ENCODE measurements around the gene SLCO4C1. TPM values are rescaled to one million over a fixed set of nuclear protein-coding genes. Genes with fewer than 3 reads are reported as not detected.
"Not testable (repeated sequence)": the region's sequence is repeated elsewhere in the genome, so short reads cannot be mapped to it uniquely, and the experiment has no call there.

Gene SLCO4C1
- under 1 TPM; 0.22 to 0.79 TPM for total RNA-seq

- peak; percentile 95 to 97 for ATAC-seq (replicated peaks in 1 of 2)
- H3K27ac Mint-ChIP-seq = peak within 1 kb of the TSS; percentile 14
Measured at GRCh38 chr5:102296178-102296817, at the start of gene SLCO4C1. TSS of gene SLCO4C1 (minus strand) at chr5:102296284. CDS start at chr5:102296262, 22 bp downstream.

GRCh38 chr5:102341681-102342288 is 45.7 kb upstream of the SLCO4C1 start:
- ATAC-seq (replicated peaks in 1 of 2) (no peak), DNase-seq (no peak)
- no peaks in the 10 kb centered on the region for H3K4me1 Mint-ChIP-seq (ENCODE audit: low read depth)
- no peaks in the 10 kb centered on the region for H3K9me3 Mint-ChIP-seq
- H3K36me3 Mint-ChIP-seq (ENCODE audit: insufficient read depth in 2 of 2) = no peaks in the 10 kb centered on the region
- no peaks in the 10 kb centered on the region for H3K27me3 Mint-ChIP-seq (ENCODE audit: low read depth)
- no peak overlapping the region for H3K4me3 Mint-ChIP-seq
- H3K27ac Mint-ChIP-seq = no peak overlapping the region

More at GRCh38 chr5:102296178-102296817, at the start of gene SLCO4C1:
- Mint-ChIP-seq H3K4me1 (ENCODE audit: low read depth) (peaks cover 17% of the 10 kb centered on the region), H3K27me3 (ENCODE audit: low read depth) (peaks cover 11% of the 10 kb centered on the region), H3K9me3 (no peaks in the 10 kb centered on the region), H3K4me3 (peak within 1 kb of the TSS; percentile 82 to 84), H3K36me3 (ENCODE audit: insufficient read depth in 2 of 2) (no peaks in the 10 kb centered on the region)
- peak; percentile 77 to 80 for DNase-seq

- DNase-seq (no peak), ATAC-seq (replicated peaks in 1 of 2) (no peak)
- peaks cover 0 to under 1% of the 10 kb centered on the region in 2 donors for H3K9me3 Mint-ChIP-seq
- no peaks in the 10 kb centered on the region for H3K27me3 Mint-ChIP-seq (ENCODE audit: low read depth)
- no peaks in the 10 kb centered on the region for H3K4me1 Mint-ChIP-seq (ENCODE audit: low read depth)
- H3K27ac Mint-ChIP-seq = no peak overlapping the region
- H3K4me3 Mint-ChIP-seq = no peak overlapping the region
- no peaks in the 10 kb centered on the region for H3K36me3 Mint-ChIP-seq (ENCODE audit: insufficient read depth in 2 of 2)
Measured at GRCh38 chr5:102324714-102325113, 28.6 kb upstream of the SLCO4C1 start.

- ATAC-seq (replicated peaks in 1 of 2); H3K4me1 Mint-ChIP-seq (ENCODE audit: low read depth); H3K4me3 Mint-ChIP-seq; H3K27ac Mint-ChIP-seq; DNase-seq; H3K27me3 Mint-ChIP-seq (ENCODE audit: low read depth); H3K9me3 Mint-ChIP-seq; H3K36me3 Mint-ChIP-seq (ENCODE audit: insufficient read depth in 2 of 2): not testable (repeated sequence)
Measured at GRCh38 chr5:102318801-102319200, 22.7 kb upstream of the SLCO4C1 start.

GRCh38 chr5:102314328-102314727 is 18.2 kb upstream of the SLCO4C1 start:
- ATAC-seq (replicated peaks in 1 of 2) (no peak), DNase-seq (no peak)
- Mint-ChIP-seq H3K27me3 (ENCODE audit: low read depth) (no peaks in the 10 kb centered on the region), H3K9me3 (no peaks in the 10 kb centered on the region), H3K4me1 (ENCODE audit: low read depth) (no peaks in the 10 kb centered on the region), H3K4me3 (no peak overlapping the region), H3K36me3 (ENCODE audit: insufficient read depth in 2 of 2) (no peaks in the 10 kb centered on the region), H3K27ac (no peak overlapping the region)

GRCh38 chr5:102313912-102314311 is 17.8 kb upstream of the SLCO4C1 start:
- no peak for DNase-seq
- Mint-ChIP-seq H3K27ac (no peak overlapping the region), H3K4me3 (no peak overlapping the region), H3K4me1 (ENCODE audit: low read depth) (no peaks in the 10 kb centered on the region), H3K36me3 (ENCODE audit: insufficient read depth in 2 of 2) (no peaks in the 10 kb centered on the region), H3K9me3 (no peaks in the 10 kb centered on the region), H3K27me3 (ENCODE audit: low read depth) (no peaks in the 10 kb centered on the region)
- ATAC-seq (replicated peaks in 1 of 2) = no peak

GRCh38 chr5:102312586-102313370 is 16.7 kb upstream of the SLCO4C1 start:
- no peaks in the 10 kb centered on the region for H3K4me1 Mint-ChIP-seq (ENCODE audit: low read depth)
- no peaks in the 10 kb centered on the region for H3K27me3 Mint-ChIP-seq (ENCODE audit: low read depth)
- DNase-seq (no peak), ATAC-seq (replicated peaks in 1 of 2) (no peak)
- H3K4me3 Mint-ChIP-seq = no peak overlapping the region
- H3K36me3 Mint-ChIP-seq (ENCODE audit: insufficient read depth in 2 of 2) = no peaks in the 10 kb centered on the region
- H3K9me3 Mint-ChIP-seq = no peaks in the 10 kb centered on the region
- no peak overlapping the region for H3K27ac Mint-ChIP-seq

GRCh38 chr5:102309586-102309985 is 13.5 kb upstream of the SLCO4C1 start:
- Mint-ChIP-seq H3K27ac (no peak overlapping the region), H3K36me3 (ENCODE audit: insufficient read depth in 2 of 2) (no peaks in the 10 kb centered on the region), H3K4me1 (ENCODE audit: low read depth) (no peaks in the 10 kb centered on the region), H3K9me3 (no peaks in the 10 kb centered on the region), H3K27me3 (ENCODE audit: low read depth) (no peaks in the 10 kb centered on the region), H3K4me3 (no peak overlapping the region)
- DNase-seq = no peak
- no peak for ATAC-seq (replicated peaks in 1 of 2)

GRCh38 chr5:102307232-102307631 is 11.1 kb upstream of the SLCO4C1 start:
- no peak overlapping the region for H3K4me3 Mint-ChIP-seq

GRCh38 chr5:102306121-102306520 is 10.0 kb upstream of the SLCO4C1 start:
- ATAC-seq (replicated peaks in 1 of 2) = no peak
- no peaks in the 10 kb centered on the region for H3K9me3 Mint-ChIP-seq
- no peak overlapping the region for H3K27ac Mint-ChIP-seq

More at GRCh38 chr5:102307232-102307631, 11.1 kb upstream of the SLCO4C1 start:
- Mint-ChIP-seq H3K4me1 (ENCODE audit: low read depth) (no peaks in the 10 kb centered on the region), H3K27ac (no peak overlapping the region), H3K36me3 (ENCODE audit: insufficient read depth in 2 of 2) (no peaks in the 10 kb centered on the region), H3K27me3 (ENCODE audit: low read depth) (no peaks in the 10 kb centered on the region), H3K9me3 (no peaks in the 10 kb centered on the region)
- DNase-seq (no peak), ATAC-seq (replicated peaks in 1 of 2) (no peak)

GRCh38 chr5:102295534-102296177 is 428 bp downstream of the SLCO4C1 start:
- ATAC-seq (replicated peaks in 1 of 2) = peak; percentile 4 to 6
- Mint-ChIP-seq H3K4me3 (peak overlapping the region; percentile 82 to 84), H3K27me3 (ENCODE audit: low read depth) (peaks cover 11% of the 10 kb centered on the region), H3K36me3 (ENCODE audit: insufficient read depth in 2 of 2) (no peaks in the 10 kb centered on the region), H3K4me1 (ENCODE audit: low read depth) (peaks cover 17% of the 10 kb centered on the region), H3K27ac (no peak overlapping the region), H3K9me3 (no peaks in the 10 kb centered on the region)
- peak; percentile 2 to 5 for DNase-seq

More at GRCh38 chr5:102306121-102306520, 10.0 kb upstream of the SLCO4C1 start:
- no peak overlapping the region for H3K4me3 Mint-ChIP-seq
- H3K4me1 Mint-ChIP-seq (ENCODE audit: low read depth) = no peaks in the 10 kb centered on the region
- H3K36me3 Mint-ChIP-seq (ENCODE audit: insufficient read depth in 2 of 2) = no peaks in the 10 kb centered on the region
- no peaks in the 10 kb centered on the region for H3K27me3 Mint-ChIP-seq (ENCODE audit: low read depth)
- DNase-seq = no peak

- DNase-seq (no peak), ATAC-seq (replicated peaks in 1 of 2) (no peak)
- Mint-ChIP-seq H3K4me3 (peak overlapping the region; percentile 82 to 84), H3K9me3 (no peaks in the 10 kb centered on the region), H3K27ac (no peak overlapping the region), H3K27me3 (ENCODE audit: low read depth) (peaks cover 11% of the 10 kb centered on the region), H3K36me3 (ENCODE audit: insufficient read depth in 2 of 2) (no peaks in the 10 kb centered on the region), H3K4me1 (ENCODE audit: low read depth) (peaks cover 17% of the 10 kb centered on the region)
Measured at GRCh38 chr5:102294886-102295395, 1.1 kb downstream of the SLCO4C1 start.

GRCh38 chr5:102290004-102290403 is 6.1 kb downstream of the SLCO4C1 start:
- ATAC-seq (replicated peaks in 1 of 2) (no peak), DNase-seq (no peak)
- Mint-ChIP-seq H3K4me1 (ENCODE audit: low read depth) (peaks cover 3% of the 10 kb centered on the region), H3K36me3 (ENCODE audit: insufficient read depth in 2 of 2) (no peaks in the 10 kb centered on the region), H3K4me3 (no peak overlapping the region), H3K27ac (no peak overlapping the region), H3K9me3 (no peaks in the 10 kb centered on the region), H3K27me3 (ENCODE audit: low read depth) (peaks cover 5% of the 10 kb centered on the region)

Data from activated T-cell treated with anti-CD3 and anti-CD28 coated beads, Interleukin-2, amount 50 U/mL, for 72 hours (primary cell).